Neural progenitor cell (in vitro differentiated cells): Measurements from ENCODE around the gene TOR1B. TPM values are rescaled to one million over a fixed set of nuclear protein-coding genes. Genes with fewer than 3 reads are reported as not detected.

Experiments
- DNase-seq: peaks from one replicate; pipeline ENCODE4 v3.0.0-alpha.2; 2016; ENCODE audit warnings: low spot score
- H2AFZ ChIP-seq: fragments of 200-600 bp; sonication (generic); replicated peaks from 2 replicates; pipeline ENCODE4 v1.6.1; 2016; ENCODE audit warnings: antibody characterized with exemption
- H3F3A ChIP-seq: fragments of 200-600 bp; sonication (generic); 2 replicates; pipeline ENCODE4 v1.6.1; 2016; ENCODE audit warnings: antibody characterized with exemption, low read depth
- H3K27ac ChIP-seq: fragments of 200-600 bp; sonication (generic); 2 replicates; pipeline ENCODE4 v1.5.1; 2016; ENCODE audit warnings: mild to moderate bottlenecking
- H3K27me3 ChIP-seq: fragments of 200-600 bp; sonication (generic); 2 replicates; pipeline ENCODE4 v1.6.1; 2016; ENCODE audit warnings: mild to moderate bottlenecking, moderate library complexity
- H3K36me3 ChIP-seq: fragments of 200-600 bp; sonication (generic); 2 replicates; pipeline ENCODE4 v1.5.1; 2016
- H3K4me1 ChIP-seq: fragments of 200-600 bp; sonication (generic); 2 replicates; pipeline ENCODE4 v1.6.1; 2016; ENCODE audit warnings: mixed run types
- H3K4me2 ChIP-seq: fragments of 200-600 bp; sonication (generic); 2 replicates; pipeline ENCODE4 v1.6.1; 2016
- H3K4me3 ChIP-seq: fragments of 200-600 bp; sonication (generic); 2 replicates; pipeline ENCODE4 v1.5.1; 2016
- H3K79me2 ChIP-seq: fragments of 200-600 bp; sonication (generic); 2 replicates; pipeline ENCODE4 v1.6.1; 2016; ENCODE audit warnings: low read depth
- H3K9ac ChIP-seq: fragments of 200-600 bp; sonication (generic); 2 replicates; pipeline ENCODE4 v1.6.1; 2016
- H3K9me3 ChIP-seq: fragments of 200-600 bp; sonication (generic); 2 replicates; pipeline ENCODE4 v1.5.1; 2016; ENCODE audit warnings: low read depth
- H4K20me1 ChIP-seq: fragments of 200-600 bp; sonication (generic); 2 replicates; pipeline ENCODE4 v1.6.1; 2016; ENCODE audit warnings: low read depth
- H3K27ac Mint-ChIP-seq: 3 replicates; pipeline ENCODE4 v1.8.0; 2021; ENCODE audit warnings: mixed read lengths
- H3K27me3 Mint-ChIP-seq: 2 replicates; pipeline ENCODE4 v1.8.0; 2022; ENCODE audit warnings: low read depth, mild to moderate bottlenecking, inconsistent platforms, moderate library complexity, mixed read lengths; ENCODE audit not compliant: insufficient read depth
- H3K36me3 Mint-ChIP-seq: 3 replicates; pipeline ENCODE4 v1.8.0; 2021; ENCODE audit warnings: mixed read lengths
- H3K4me1 Mint-ChIP-seq: 3 replicates; pipeline ENCODE4 v1.8.0; 2021; ENCODE audit warnings: mixed read lengths
- H3K4me3 Mint-ChIP-seq: 3 replicates; pipeline ENCODE4 v1.8.0; 2021; ENCODE audit warnings: mild to moderate bottlenecking, moderate library complexity, mixed read lengths
- H3K9me3 Mint-ChIP-seq: 3 replicates; pipeline ENCODE4 v1.8.0; 2020; ENCODE audit warnings: mixed read lengths
- CTCF ChIP-seq: fragments of 200-600 bp; sonication (generic); IDR thresholded peaks from 2 replicates; pipeline ENCODE4 v1.5.1; 2017; ENCODE audit warnings: antibody characterized with exemption, mild to moderate bottlenecking
- EZH2 ChIP-seq: fragments of 200-600 bp; sonication (generic); IDR thresholded peaks from 2 replicates; pipeline ENCODE4 v1.6.1; 2017; ENCODE audit warnings: antibody characterized with exemption, mild to moderate bottlenecking, moderate library complexity
- EZH2phosphoT487 ChIP-seq: fragments of 200-600 bp; sonication (generic); IDR thresholded peaks from 2 replicates; pipeline ENCODE4 v1.6.1; 2017; ENCODE audit warnings: antibody characterized with exemption
- total RNA-seq: library from RNA; depleted of rRNA; stranded (reverse); fragments of >200 nt; gene quantifications from 2 replicates; pipeline ENCODE4 v1.2.3, GENCODE V29; 2015; ENCODE audit warnings: low replicate concordance

Gene TOR1B
- total RNA-seq, 1 donor from 2014 or later = 12.2 TPM

GRCh38 chr9:129849901-129850300 lies 46.9 kb downstream of the TOR1B start:
- no peak overlapping the region for H3K4me3 Mint-ChIP-seq
- Histone ChIP-seq H3K79me2 (no peaks in the 10 kb centered on the region), H4K20me1 (no peaks in the 10 kb centered on the region), H3K4me2 (no peak overlapping the region), H3K4me3 (no peak overlapping the region), H3K9ac (no peak overlapping the region), H3K27ac (no peak overlapping the region), H3K36me3 (no peaks in the 10 kb centered on the region), H2AFZ (no peak overlapping the region), H3K4me1 (no peaks in the 10 kb centered on the region), H3K27me3 (no peaks in the 10 kb centered on the region), H3F3A (no peaks in the 10 kb centered on the region), H3K9me3 (no peaks in the 10 kb centered on the region)
- H3K27me3 Mint-ChIP-seq = no peaks in the 10 kb centered on the region
- H3K4me1 Mint-ChIP-seq = no peaks in the 10 kb centered on the region
- no peak for DNase-seq
- TF ChIP-seq CTCF (no peak), EZH2phosphoT487 (no peak), EZH2 (no peak)
- H3K36me3 Mint-ChIP-seq = peaks cover 21% of the 10 kb centered on the region
- no peaks in the 10 kb centered on the region for H3K9me3 Mint-ChIP-seq
- H3K27ac Mint-ChIP-seq = no peak overlapping the region

- Mint-ChIP-seq H3K4me1 (no peaks in the 10 kb centered on the region), H3K27ac (no peak overlapping the region), H3K36me3 (peaks cover 27% of the 10 kb centered on the region), H3K4me3 (no peak overlapping the region), H3K9me3 (no peaks in the 10 kb centered on the region), H3K27me3 (no peaks in the 10 kb centered on the region)
- H3K27me3 ChIP-seq = no peaks in the 10 kb centered on the region
- H3K4me1 ChIP-seq = no peaks in the 10 kb centered on the region
- H2AFZ ChIP-seq = no peak overlapping the region
- TF ChIP-seq EZH2 (no peak), CTCF (no peak), EZH2phosphoT487 (no peak)
- H3K4me2 ChIP-seq = no peak overlapping the region
- H3K9ac ChIP-seq = no peak overlapping the region
- H3K27ac ChIP-seq = no peak overlapping the region
- H3K4me3 ChIP-seq = no peak overlapping the region
- no peak for DNase-seq
- no peaks in the 10 kb centered on the region for H3K9me3 ChIP-seq
- H3K79me2 ChIP-seq = no peaks in the 10 kb centered on the region
- no peaks in the 10 kb centered on the region for H4K20me1 ChIP-seq
- no peaks in the 10 kb centered on the region for H3F3A ChIP-seq
- H3K36me3 ChIP-seq = no peaks in the 10 kb centered on the region
Observed at GRCh38 chr9:129850821-129851550, 48.0 kb downstream of the TOR1B start.

GRCh38 chr9:129851821-129852220 lies 48.8 kb downstream of the TOR1B start:
- no peak overlapping the region for H3K9ac ChIP-seq
- H3K4me1 Mint-ChIP-seq = no peaks in the 10 kb centered on the region
- no peak for TF ChIP-seq EZH2phosphoT487
- no peak for TF ChIP-seq CTCF
- no peak overlapping the region for H3K4me2 ChIP-seq
- H3K27ac ChIP-seq = no peak overlapping the region
- H3K4me3 ChIP-seq = no peak overlapping the region
- H3K36me3 ChIP-seq = no peaks in the 10 kb centered on the region
- H3K79me2 ChIP-seq = no peaks in the 10 kb centered on the region
- DNase-seq = no peak
- H3K27me3 Mint-ChIP-seq = no peaks in the 10 kb centered on the region
- H3F3A ChIP-seq = no peaks in the 10 kb centered on the region
- H3K27me3 ChIP-seq = no peaks in the 10 kb centered on the region
- peaks cover 27% of the 10 kb centered on the region for H3K36me3 Mint-ChIP-seq
- H2AFZ ChIP-seq = no peak overlapping the region
- H3K4me1 ChIP-seq = no peaks in the 10 kb centered on the region
- H3K9me3 Mint-ChIP-seq = no peaks in the 10 kb centered on the region
- no peak overlapping the region for H3K4me3 Mint-ChIP-seq
- no peaks in the 10 kb centered on the region for H4K20me1 ChIP-seq
- H3K27ac Mint-ChIP-seq = no peak overlapping the region
- H3K9me3 ChIP-seq = no peaks in the 10 kb centered on the region
